GM21526 (cell line): ENCODE results near the gene PRKD1.
"Not testable (repeated sequence)": the region's sequence is repeated elsewhere in the genome, so short reads cannot be mapped to it uniquely, and the experiment has no call there.

ENCODE experiments used
- ATAC-seq: cut with Tn5 transposase; IDR thresholded peaks from one replicate; pipeline ENCODE4 v1.9.1; 2021; ENCODE audit warnings: moderate library complexity; ENCODE audit not compliant: unreplicated experiment, low FRiP score

The PRKD1 gene

GRCh38 chr14:29752221-29752923 is 175.3 kb downstream of the PRKD1 start:
- no peak for ATAC-seq

- ATAC-seq: no peak
Observed at GRCh38 chr14:29749829-29750228, 177.8 kb downstream of the PRKD1 start.

- no peak for ATAC-seq
Observed at GRCh38 chr14:29749327-29749726, 178.3 kb downstream of the PRKD1 start.

GRCh38 chr14:29745863-29746262 is 181.8 kb downstream of the PRKD1 start:
- no peak for ATAC-seq

GRCh38 chr14:29743531-29743930 is 184.1 kb downstream of the PRKD1 start:
- ATAC-seq: no peak

GRCh38 chr14:29741909-29742401 is 185.7 kb downstream of the PRKD1 start:
- ATAC-seq: no peak

- no peak for ATAC-seq
Observed at GRCh38 chr14:29740491-29740890, 187.2 kb downstream of the PRKD1 start.

- no peak for ATAC-seq
Observed at GRCh38 chr14:29738950-29739349, 188.7 kb downstream of the PRKD1 start.

GRCh38 chr14:29738056-29738455 is 189.6 kb downstream of the PRKD1 start:
- ATAC-seq: no peak

- no peak for ATAC-seq
Observed at GRCh38 chr14:29735459-29735858, 192.2 kb downstream of the PRKD1 start.

GRCh38 chr14:29734732-29735131 is 192.9 kb downstream of the PRKD1 start:
- ATAC-seq: no peak

GRCh38 chr14:29726560-29727331 is 200.9 kb downstream of the PRKD1 start:
- ATAC-seq: not testable (repeated sequence)

- no peak for ATAC-seq
Observed at GRCh38 chr14:29724991-29725390, 202.7 kb downstream of the PRKD1 start.

GRCh38 chr14:29722831-29723230 is 204.8 kb downstream of the PRKD1 start:
- ATAC-seq: no peak

GRCh38 chr14:29721586-29721985 is 206.1 kb downstream of the PRKD1 start:
- ATAC-seq: no peak

GRCh38 chr14:29717901-29718300 is 209.7 kb downstream of the PRKD1 start:
- no peak for ATAC-seq

- ATAC-seq: no peak
Observed at GRCh38 chr14:29716150-29716549, 211.5 kb downstream of the PRKD1 start.

GRCh38 chr14:29712601-29713000 is 215.0 kb downstream of the PRKD1 start:
- ATAC-seq: no peak

GRCh38 chr14:29710015-29710414 is 217.6 kb downstream of the PRKD1 start:
- no peak for ATAC-seq

GRCh38 chr14:29709490-29709889 is 218.2 kb downstream of the PRKD1 start:
- ATAC-seq: no peak

- no peak for ATAC-seq
Observed at GRCh38 chr14:29706700-29707099, 220.9 kb downstream of the PRKD1 start.

- ATAC-seq: no peak
Observed at GRCh38 chr14:29705801-29706200, 221.8 kb downstream of the PRKD1 start.
